ENCODE results near the gene TRMO. TPM values are rescaled to one million over a fixed set of nuclear protein-coding genes. Genes with fewer than 3 reads are reported as not detected.
A peak's percentile ranks its signal among the peaks of the same experiment; 100 is the strongest.

The TRMO gene
- total RNA-seq, 1 donor from 2014 or later = 12.7 TPM

DNA sequence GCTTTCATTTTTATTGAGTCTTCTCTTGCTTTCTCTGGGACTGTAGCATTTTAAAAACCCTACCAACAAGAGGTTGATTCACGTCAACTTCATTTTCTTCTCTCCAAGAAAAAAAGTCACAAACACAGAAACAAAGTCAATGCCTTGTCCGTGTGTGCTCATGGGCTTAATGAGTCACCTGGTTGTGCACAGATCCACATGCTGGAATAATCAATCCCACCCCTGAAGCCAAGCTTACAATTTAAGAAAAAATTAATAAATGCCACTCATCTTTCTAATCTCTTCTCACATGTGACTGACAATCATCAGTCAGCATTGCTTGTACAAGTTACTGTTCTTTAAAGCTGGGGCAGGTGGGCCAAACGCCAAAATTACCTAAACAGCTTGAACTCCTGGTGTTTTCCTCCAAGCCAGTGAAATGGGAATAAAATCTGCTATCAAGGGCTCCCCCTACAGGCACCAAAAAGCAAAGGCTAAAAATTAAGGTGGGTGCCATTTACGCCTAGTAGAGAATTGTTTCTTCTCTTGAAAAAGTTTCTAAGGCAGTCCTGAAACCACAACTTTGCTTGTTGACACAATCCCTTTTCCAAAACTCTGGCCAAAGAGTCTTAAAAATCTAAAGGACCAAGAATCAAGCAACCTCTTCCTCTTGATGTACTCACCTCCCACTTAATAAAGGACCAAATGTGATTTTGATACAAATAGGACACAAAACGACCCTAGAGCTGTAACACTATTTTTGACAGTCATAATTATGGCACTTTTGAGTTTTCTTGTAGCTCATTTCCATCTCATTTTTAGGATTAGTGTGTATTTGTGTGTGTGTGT, 21.3 kb downstream of the TRMO start:
- H3K36me3 Mint-ChIP-seq = peaks cover 5% of the 10 kb centered on the region
- TF ChIP-seq, protein P1, sequence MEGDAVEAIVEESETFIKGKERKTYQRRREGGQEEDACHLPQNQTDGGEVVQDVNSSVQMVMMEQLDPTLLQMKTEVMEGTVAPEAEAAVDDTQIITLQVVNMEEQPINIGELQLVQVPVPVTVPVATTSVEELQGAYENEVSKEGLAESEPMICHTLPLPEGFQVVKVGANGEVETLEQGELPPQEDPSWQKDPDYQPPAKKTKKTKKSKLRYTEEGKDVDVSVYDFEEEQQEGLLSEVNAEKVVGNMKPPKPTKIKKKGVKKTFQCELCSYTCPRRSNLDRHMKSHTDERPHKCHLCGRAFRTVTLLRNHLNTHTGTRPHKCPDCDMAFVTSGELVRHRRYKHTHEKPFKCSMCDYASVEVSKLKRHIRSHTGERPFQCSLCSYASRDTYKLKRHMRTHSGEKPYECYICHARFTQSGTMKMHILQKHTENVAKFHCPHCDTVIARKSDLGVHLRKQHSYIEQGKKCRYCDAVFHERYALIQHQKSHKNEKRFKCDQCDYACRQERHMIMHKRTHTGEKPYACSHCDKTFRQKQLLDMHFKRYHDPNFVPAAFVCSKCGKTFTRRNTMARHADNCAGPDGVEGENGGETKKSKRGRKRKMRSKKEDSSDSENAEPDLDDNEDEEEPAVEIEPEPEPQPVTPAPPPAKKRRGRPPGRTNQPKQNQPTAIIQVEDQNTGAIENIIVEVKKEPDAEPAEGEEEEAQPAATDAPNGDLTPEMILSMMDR (IDR thresholded peaks at IDR 0.05; ENCODE audit: unreplicated experiment) = peak; percentile 65
- no peaks in the 10 kb centered on the region for H3K4me1 Mint-ChIP-seq
- no peaks in the 10 kb centered on the region for H3K27me3 Mint-ChIP-seq (ENCODE audit: low read depth)
- no peak overlapping the region for H3K27ac Mint-ChIP-seq
- H3K9me3 Mint-ChIP-seq = no peaks in the 10 kb centered on the region
- H3K4me3 Mint-ChIP-seq = no peak overlapping the region
- no peak for DNase-seq (ENCODE audit: low spot score in 2 of 2, unreplicated experiment in 2 of 2)

DNA sequence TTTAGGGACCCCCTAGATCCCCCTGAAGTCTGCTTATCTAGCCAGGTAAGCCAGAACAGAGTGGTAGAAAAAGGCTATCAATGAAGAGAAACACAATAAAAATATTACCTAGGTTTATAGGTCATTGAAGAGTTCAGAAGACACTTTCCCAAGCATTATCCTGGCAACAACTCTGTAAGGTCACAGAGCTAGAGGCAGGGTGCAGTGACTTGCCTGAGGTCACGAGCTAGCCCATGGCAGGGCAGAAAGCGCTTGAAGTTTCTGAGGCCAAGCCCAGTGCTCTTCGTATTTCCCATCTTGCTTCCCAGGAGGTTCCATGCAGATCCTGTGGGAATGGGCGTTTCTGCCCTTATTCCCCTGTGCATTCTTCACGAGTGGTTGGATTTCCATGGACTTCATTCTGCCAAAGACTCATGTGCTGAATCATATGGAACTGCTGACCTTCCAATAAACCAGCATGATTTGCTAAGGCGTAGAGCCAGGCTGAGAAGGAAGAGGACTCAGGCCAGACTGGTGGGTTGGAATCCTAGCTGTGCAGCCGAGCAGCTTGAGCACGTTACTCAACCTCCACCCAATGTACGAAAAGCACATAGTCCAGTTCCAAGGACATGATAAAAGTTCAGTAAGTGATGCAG, 22.1 kb downstream of the TRMO start:
- Mint-ChIP-seq H3K4me1 (no peaks in the 10 kb centered on the region), H3K36me3 (peaks cover 5% of the 10 kb centered on the region), H3K27ac (no peak overlapping the region), H3K9me3 (no peaks in the 10 kb centered on the region), H3K27me3 (ENCODE audit: low read depth) (no peaks in the 10 kb centered on the region), H3K4me3 (no peak overlapping the region)
- DNase-seq (ENCODE audit: low spot score in 2 of 2, unreplicated experiment in 2 of 2) = no peak
- TF ChIP-seq, protein P1 (IDR thresholded peaks at IDR 0.05; ENCODE audit: unreplicated experiment) = no peak

DNA sequence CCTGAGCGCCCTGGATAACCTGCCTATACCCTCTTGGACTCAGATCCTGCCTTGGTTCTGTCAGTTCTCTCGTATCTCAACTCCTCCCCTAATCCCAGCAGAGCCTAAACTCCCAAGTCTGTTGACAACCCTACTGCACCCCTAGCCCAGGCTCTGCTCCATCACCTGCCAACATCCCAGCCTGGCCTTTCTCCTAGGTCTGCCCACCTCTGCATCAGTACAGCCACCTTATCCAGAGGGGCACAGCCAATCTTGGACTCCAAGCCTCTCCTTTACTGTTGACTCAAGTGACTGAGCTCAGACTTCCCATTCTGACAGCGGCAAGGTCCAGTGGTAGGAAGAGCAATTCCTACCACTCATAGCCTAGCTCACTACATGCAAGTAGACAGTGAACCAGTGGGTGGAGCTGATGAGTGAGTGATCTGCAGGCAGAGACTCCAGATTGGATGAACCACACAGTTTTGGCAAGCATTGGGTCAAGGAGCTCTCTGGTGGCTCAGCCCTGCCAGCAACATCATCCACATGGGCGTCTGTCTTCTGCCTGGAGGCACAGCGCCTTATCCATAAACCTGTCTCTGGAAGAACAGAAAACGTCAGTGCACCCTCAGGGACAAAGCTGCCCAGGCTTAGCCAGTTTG, 26.5 kb downstream of the TRMO start:
- Mint-ChIP-seq H3K27ac (no peak overlapping the region), H3K9me3 (peaks cover 13% of the 10 kb centered on the region), H3K36me3 (peaks cover 3% of the 10 kb centered on the region), H3K4me3 (no peak overlapping the region), H3K4me1 (no peaks in the 10 kb centered on the region), H3K27me3 (ENCODE audit: low read depth) (peaks cover 10% of the 10 kb centered on the region)
- DNase-seq (ENCODE audit: low spot score in 2 of 2, unreplicated experiment in 2 of 2) = no peak
- TF ChIP-seq, protein P1 (IDR thresholded peaks at IDR 0.05; ENCODE audit: unreplicated experiment) = no peak

DNA sequence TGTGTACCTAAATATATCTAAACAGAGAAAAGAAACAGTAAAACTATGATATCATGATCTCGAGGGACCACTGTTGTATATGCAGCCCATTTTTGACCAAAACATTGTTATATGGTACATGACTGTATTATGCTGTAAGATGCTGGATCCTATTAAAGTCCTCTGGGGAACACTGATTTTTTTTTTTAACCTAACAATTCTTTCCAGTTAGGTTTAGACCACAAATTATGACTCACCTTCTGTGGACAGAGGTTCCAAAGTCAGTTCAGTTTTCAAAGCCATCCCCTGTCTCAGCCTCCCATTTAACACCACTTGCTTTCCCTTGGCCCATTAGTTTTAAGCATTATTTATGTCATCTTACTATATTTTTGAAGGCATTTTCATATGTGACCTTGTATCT, 27.1 kb downstream of the TRMO start:
- Mint-ChIP-seq H3K27ac (no peak overlapping the region), H3K4me1 (no peaks in the 10 kb centered on the region), H3K36me3 (peaks cover 3% of the 10 kb centered on the region), H3K27me3 (ENCODE audit: low read depth) (peaks cover 13% of the 10 kb centered on the region), H3K9me3 (peaks cover 13% of the 10 kb centered on the region), H3K4me3 (no peak overlapping the region)
- DNase-seq (ENCODE audit: low spot score in 2 of 2, unreplicated experiment in 2 of 2) = no peak
- TF ChIP-seq, protein P1 (IDR thresholded peaks at IDR 0.05; ENCODE audit: unreplicated experiment) = no peak

DNA sequence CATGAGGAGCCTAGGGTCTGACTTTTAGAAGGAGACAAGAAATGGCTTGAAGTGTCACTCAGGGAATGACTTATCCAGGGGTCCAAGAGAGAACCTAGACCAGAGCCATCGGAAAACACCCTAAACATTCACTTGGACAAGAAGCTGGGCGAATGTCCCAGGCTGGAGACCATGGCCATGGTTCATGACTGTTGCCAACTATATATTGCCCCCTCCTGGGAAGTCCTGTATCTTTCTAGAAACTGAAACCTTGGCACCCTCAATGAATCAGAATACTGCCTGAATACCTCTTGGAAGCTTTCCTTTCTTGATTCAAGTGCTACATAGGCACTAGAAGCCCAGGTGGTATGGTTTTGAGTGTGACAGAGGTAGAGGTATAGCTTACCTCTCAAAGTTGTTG, 29.9 kb downstream of the TRMO start:
- Mint-ChIP-seq H3K27ac (no peak overlapping the region), H3K36me3 (peaks cover 3% of the 10 kb centered on the region), H3K9me3 (peaks cover 13% of the 10 kb centered on the region), H3K27me3 (ENCODE audit: low read depth) (peaks cover 41% of the 10 kb centered on the region), H3K4me1 (no peaks in the 10 kb centered on the region), H3K4me3 (no peak overlapping the region)
- TF ChIP-seq, protein P1 (IDR thresholded peaks at IDR 0.05; ENCODE audit: unreplicated experiment) = no peak
- no peak for DNase-seq (ENCODE audit: low spot score in 2 of 2, unreplicated experiment in 2 of 2)
